ENCODE results near the gene RAB40B.

RAB40B gene

DNA sequence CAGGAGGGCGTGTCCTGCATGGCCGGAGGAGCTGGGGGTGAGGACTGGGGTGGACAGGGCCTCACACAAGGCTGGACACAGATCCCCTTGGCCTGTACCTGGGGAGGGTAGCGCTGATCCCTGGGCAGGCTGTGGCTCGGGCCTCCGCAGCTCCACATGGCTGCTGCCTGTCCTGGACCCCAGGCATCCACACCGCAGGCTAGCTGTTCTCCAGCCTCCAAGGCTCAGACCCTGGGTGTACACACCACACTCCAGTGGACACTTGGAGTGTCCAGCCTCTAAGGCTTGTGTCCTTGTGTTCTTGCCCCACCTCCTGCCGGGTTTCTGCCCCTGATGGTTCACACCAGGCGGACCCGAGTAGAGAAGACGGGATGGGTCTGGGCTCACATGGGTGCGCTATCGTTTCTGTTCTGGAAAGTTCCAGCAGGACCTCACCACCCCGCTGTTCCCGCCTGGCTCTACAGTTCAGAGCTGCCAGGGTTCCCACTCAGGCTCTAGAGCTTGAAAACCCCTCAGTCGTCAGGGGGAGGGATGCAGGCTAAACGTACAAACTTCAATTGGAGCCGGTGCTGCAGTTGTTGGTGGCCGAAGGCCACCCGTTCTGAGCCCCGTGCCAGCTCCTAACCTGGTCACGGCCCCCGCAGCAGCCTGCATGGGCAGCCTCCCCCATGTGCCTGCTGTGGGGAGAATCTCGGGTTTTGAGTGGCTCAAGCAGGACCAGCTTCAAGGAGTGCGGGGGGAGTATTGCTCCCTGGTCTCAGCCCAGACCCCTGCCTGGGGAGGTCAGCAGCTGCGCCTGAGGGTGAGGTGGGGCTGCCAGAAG is 11.4 kb upstream of the RAB40B start:
- Histone ChIP-seq H3K27ac (no peak overlapping the region), H3K27me3 (peaks cover 13% of the 10 kb centered on the region), H3K4me1 (ENCODE audit: control insufficient read depth in 1 of 2, insufficient read depth in 1 of 2, low read depth in 1 of 2, low read length in 1 of 2) (no peaks in the 10 kb centered on the region), H3K36me3 (no peaks in the 10 kb centered on the region), H3K9me3 (no peaks in the 10 kb centered on the region), H3K4me3 (ENCODE audit: low read depth in 1 of 2, low read length in 1 of 2) (no peak overlapping the region)
- TF ChIP-seq, protein P1, sequence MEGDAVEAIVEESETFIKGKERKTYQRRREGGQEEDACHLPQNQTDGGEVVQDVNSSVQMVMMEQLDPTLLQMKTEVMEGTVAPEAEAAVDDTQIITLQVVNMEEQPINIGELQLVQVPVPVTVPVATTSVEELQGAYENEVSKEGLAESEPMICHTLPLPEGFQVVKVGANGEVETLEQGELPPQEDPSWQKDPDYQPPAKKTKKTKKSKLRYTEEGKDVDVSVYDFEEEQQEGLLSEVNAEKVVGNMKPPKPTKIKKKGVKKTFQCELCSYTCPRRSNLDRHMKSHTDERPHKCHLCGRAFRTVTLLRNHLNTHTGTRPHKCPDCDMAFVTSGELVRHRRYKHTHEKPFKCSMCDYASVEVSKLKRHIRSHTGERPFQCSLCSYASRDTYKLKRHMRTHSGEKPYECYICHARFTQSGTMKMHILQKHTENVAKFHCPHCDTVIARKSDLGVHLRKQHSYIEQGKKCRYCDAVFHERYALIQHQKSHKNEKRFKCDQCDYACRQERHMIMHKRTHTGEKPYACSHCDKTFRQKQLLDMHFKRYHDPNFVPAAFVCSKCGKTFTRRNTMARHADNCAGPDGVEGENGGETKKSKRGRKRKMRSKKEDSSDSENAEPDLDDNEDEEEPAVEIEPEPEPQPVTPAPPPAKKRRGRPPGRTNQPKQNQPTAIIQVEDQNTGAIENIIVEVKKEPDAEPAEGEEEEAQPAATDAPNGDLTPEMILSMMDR (IDR thresholded peaks at IDR 0.05): no peak

DNA sequence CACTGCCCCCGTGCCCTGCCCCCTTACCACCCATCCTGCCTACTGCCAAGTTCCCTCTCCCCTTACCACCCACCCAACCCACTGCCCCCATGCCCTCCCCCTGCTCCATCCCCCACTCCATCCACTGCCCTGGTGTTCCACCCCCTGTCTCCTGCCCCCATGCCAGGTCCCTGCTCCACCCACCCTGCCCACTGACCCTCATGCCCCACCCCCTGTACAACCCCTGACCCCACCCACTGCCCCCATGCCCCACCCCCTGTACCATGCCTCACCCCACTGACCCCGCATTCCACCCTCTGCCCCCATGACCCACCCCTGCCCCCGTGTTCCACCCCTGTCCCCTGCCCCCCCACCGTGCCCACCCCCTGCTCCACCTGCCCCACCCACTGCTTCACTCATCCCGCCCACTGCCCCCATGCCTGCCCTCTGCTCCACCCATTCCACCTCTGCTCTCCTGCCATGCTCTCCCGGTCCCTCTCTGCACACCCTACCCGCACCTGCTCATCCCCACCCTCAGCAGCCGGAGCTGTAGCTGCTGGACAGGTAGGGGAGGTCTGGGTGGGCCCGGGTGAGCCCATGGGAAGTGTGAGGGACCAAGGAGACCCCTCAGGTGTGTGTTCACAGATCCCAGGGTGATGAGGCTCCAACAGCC is 10.7 kb upstream of the RAB40B start:
- no peak overlapping the region for H3K4me3 ChIP-seq (ENCODE audit: low read depth in 1 of 2, low read length in 1 of 2)
- TF ChIP-seq, protein P1 (IDR thresholded peaks at IDR 0.05): no peak

DNA sequence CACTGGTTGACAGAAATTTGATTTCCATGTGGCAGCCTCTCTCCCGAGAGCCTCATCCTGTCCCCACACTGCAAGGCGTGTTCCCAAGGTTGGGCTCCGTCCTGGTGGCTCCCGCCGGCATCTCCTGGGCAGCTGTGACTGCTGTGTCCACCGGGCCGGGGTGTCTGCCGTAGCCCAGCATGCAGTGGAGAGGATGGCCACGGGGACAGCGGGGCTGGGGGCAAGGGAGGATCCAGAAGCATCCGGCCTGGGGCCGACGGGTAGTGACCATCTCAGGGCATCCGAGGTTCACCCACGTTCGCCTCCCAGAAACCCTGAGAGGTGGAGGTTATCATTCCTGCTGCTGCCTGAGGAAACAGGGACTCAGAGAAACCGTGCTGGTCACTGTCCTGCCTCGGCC is 7.3 kb upstream of the RAB40B start:
- Histone ChIP-seq H3K4me3 (ENCODE audit: low read depth in 1 of 2, low read length in 1 of 2) (no peak overlapping the region), H3K4me1 (ENCODE audit: control insufficient read depth in 1 of 2, insufficient read depth in 1 of 2, low read depth in 1 of 2, low read length in 1 of 2) (no peaks in the 10 kb centered on the region), H3K36me3 (no peaks in the 10 kb centered on the region), H3K27ac (no peak overlapping the region), H3K9me3 (no peaks in the 10 kb centered on the region), H3K27me3 (peaks cover 13% of the 10 kb centered on the region)
- TF ChIP-seq, protein P1 (IDR thresholded peaks at IDR 0.05): no peak

More for the DNA sequence above, 10.7 kb upstream of the RAB40B start:
- no peaks in the 10 kb centered on the region for H3K36me3 ChIP-seq
- peaks cover 13% of the 10 kb centered on the region for H3K27me3 ChIP-seq
- H3K9me3 ChIP-seq: no peaks in the 10 kb centered on the region
- no peak overlapping the region for H3K27ac ChIP-seq
- H3K4me1 ChIP-seq (ENCODE audit: control insufficient read depth in 1 of 2, insufficient read depth in 1 of 2, low read depth in 1 of 2, low read length in 1 of 2): no peaks in the 10 kb centered on the region

DNA sequence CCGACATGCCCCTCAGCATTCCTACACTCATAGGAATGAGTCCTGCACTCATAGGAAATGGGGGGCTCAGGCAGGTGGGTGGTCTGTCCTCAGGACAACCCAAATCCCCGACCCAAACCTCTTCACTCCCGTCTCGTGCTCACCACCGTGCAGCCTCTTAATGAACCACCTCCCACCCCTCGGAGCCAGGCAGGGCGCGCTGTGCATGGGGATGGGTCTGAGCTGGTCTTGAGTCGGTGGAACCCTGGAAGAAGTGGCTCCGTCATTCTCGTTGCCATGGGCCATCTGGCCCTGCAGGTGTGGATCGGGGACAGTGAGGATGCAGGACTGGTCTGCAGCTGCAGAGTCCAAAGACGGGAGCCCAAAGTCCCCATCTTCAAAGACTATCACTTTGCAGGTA is 6.4 kb upstream of the RAB40B start:
- H3K36me3 ChIP-seq: no peaks in the 10 kb centered on the region
- peaks cover 17% of the 10 kb centered on the region for H3K27me3 ChIP-seq
- H3K9me3 ChIP-seq: no peaks in the 10 kb centered on the region
- H3K27ac ChIP-seq: no peak overlapping the region
- TF ChIP-seq, protein P1 (IDR thresholded peaks at IDR 0.05): no peak
- H3K4me3 ChIP-seq (ENCODE audit: low read depth in 1 of 2, low read length in 1 of 2): no peak overlapping the region
- H3K4me1 ChIP-seq (ENCODE audit: control insufficient read depth in 1 of 2, insufficient read depth in 1 of 2, low read depth in 1 of 2, low read length in 1 of 2): no peaks in the 10 kb centered on the region

DNA sequence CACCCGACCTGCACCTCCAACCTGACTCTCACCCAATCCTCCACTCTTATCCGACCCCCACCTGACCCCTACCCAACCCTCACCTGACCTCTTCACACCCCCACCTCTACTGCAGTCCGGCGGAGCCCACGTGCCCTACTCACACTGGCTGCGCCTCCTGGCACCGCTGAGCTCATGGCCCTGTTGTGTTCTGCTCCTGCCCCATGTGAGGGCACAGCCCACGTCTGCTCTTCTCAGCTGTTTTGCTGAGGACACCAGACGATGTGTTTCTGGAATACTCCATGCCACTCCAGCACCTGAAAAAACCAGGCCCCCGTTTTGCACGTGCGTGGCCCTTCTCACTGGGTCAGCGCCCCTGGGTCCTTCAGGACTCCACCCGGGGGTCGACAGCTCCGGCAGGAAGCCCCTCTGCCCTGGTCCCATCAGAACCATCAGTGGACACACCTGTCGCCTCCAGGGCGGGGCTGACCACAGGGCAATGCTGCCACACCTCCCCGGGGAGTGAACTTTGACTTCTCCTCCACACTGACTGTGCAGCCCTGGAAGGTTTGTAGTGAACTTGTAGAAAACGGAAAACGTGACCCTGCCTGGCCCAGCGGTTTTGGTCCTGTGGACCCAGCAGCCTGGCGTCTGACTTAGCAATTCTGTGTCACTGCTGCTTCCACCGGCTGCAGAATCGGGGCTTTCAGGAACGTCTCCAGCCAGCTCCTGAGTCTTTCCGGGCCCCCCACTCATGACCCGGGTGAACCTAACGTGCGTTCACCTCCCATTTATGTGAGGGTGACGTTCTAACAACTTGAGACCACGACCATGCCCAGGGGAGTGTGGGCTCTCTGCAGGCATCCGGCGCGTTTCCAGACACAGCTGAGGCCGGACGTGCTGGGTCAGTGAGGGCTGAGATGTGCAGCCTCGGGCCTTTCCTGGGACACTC is 5.7 kb upstream of the RAB40B start:
- Histone ChIP-seq H3K27me3 (peaks cover 19% of the 10 kb centered on the region), H3K36me3 (no peaks in the 10 kb centered on the region), H3K9me3 (no peaks in the 10 kb centered on the region), H3K4me3 (ENCODE audit: low read depth in 1 of 2, low read length in 1 of 2) (no peak overlapping the region), H3K4me1 (ENCODE audit: control insufficient read depth in 1 of 2, insufficient read depth in 1 of 2, low read depth in 1 of 2, low read length in 1 of 2) (peaks cover under 1 to 1% of the 10 kb centered on the region in 2 experiments), H3K27ac (no peak overlapping the region)
- TF ChIP-seq, protein P1 (IDR thresholded peaks at IDR 0.05): no peak

Data from neutrophil (primary cell).